Fibroblast of pulmonary artery (primary cell): ENCODE data around the gene OTOP2.

Experiments used
- DNase-seq: peaks from one replicate; pipeline ENCODE4 v3.0.0-alpha.2; 2010; ENCODE audit warnings: low read depth
- H3K4me3 ChIP-seq: replicated peaks from 2 replicates; pipeline ENCODE4 v1.5.1; 2011; ENCODE audit warnings: low read depth, mild to moderate bottlenecking, control low read depth, low read length, moderate library complexity
- CTCF ChIP-seq: IDR thresholded peaks from 2 replicates; pipeline ENCODE4 v1.5.1; 2011; ENCODE audit warnings: mild to moderate bottlenecking, control low read depth, low read length, inconsistent platforms; ENCODE audit errors: missing control alignments

Gene OTOP2

DNA sequence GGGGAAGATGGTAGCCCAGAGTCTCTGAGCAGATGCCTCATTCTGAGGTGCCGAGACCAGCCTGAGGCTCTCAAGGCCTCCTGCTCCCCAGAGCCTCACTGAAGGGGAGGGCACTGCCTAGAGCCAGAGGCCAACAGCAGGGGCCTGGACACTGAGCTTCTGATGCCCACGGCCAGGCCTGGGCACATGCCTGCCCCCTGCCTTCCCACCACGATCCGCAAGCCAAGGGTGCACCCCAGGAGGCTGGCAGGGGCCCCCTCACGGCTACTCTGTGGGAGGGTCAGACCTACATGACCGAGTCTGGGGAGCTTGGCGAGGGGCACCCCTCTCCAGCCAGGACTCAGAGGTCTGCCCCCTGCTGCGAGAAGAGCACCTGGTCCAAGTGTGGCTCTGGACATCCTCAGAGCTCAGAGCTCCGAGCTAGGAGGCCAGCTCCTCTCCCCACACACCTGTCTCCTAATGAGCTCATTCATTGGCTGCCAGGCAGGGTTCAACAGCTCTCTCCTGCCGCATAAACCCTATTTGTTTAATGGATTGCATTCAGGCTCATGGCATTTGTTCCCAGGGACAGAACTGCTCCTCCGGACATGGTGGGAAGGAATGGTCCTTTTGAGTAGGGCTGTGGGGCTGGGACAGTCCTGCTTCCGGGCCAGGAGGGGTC, 25.5 kb downstream of the OTOP2 start:
- DNase-seq = no peak
- H3K4me3 ChIP-seq = no peak overlapping the region

GRCh38 chr17:74950207-74950606, 26.1 kb downstream of the OTOP2 start:
- no peak for DNase-seq
- no peak for TF ChIP-seq CTCF
- H3K4me3 ChIP-seq = no peak overlapping the region

More for the DNA sequence above, 25.5 kb downstream of the OTOP2 start:
- no peak for TF ChIP-seq CTCF

GRCh38 chr17:74951065-74951464, 27.0 kb downstream of the OTOP2 start:
- H3K4me3 ChIP-seq = no peak overlapping the region
- TF ChIP-seq CTCF = no peak
- DNase-seq = no peak

DNA sequence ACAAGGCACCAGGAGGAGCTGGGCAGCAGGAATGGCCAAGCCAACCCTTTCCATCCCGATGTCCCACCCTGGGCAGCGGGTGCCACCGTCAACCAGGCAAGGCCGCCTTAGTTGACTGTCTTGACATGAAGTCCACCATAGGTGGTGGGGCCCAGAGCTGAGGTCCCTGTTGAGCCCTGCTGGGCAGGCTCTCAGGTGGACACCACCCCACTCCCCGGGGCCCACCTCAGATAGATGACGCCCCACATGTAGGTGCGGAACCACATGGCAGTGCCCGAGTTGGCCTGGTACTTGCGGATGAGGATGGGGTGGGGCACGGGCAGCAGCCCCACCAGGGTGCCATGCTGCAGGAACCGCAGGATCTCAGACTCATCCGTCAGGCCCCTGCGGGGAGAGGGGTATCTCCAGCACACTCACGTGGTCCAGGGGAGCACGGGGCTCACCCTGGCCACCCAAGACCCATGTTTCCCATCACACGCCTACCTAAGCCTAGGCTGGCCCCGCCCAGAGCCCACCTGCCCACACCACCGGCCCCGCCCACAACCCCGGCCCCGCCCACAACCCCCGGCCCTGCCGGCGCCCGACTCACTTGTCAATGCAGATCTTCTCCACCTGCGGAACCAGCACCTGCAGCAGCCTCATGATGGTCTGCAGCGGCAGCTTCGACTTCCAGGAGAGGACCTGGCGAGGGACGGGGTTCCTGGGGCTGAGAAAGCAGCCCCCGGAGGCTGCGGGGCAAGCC, 27.8 kb downstream of the OTOP2 start:
- no peak overlapping the region for H3K4me3 ChIP-seq
- no peak for DNase-seq
- no peak for TF ChIP-seq CTCF

DNA sequence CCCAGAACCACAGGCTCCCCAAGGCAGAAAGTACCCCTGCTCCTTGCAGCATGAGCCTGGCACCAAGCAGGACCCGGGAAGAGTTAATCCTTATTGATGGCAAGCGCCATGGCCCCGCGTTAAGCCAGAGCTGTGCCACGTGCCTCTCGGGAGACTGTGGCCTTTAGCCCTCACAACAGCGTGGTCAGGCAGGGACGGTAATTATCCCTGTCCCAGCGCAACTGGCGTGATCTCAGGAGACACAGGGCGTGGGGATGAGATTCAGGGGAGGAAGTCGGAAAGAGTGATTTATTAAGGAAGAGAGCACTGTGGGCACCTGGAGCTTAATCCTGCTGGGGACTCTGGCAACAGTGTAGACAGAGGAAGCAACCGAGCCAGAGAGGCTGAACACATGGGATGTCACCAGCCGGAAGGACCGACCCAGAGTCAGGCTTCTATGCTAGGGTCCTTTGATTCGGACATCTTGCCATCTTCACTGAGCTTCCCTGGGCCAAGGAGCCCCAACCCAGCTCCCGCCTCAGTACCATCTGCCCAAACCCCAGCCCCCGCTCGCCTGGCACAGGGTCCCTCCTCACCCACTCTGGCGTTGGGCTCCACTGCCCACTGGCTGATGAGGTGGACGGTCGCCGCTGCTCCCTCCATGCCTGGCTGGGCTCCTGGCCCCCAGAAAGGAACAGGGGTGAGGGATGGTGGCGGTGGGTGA, 28.5 kb downstream of the OTOP2 start:
- no peak overlapping the region for H3K4me3 ChIP-seq
- no peak for TF ChIP-seq CTCF
- DNase-seq = no peak

- no peak for DNase-seq
- H3K4me3 ChIP-seq = no peak overlapping the region
- no peak for TF ChIP-seq CTCF
Measured at GRCh38 chr17:74953134-74953687, 29.1 kb downstream of the OTOP2 start.
